GM12874 (cell line): ENCODE data around the gene ZNF140.
A peak's percentile ranks its signal among the peaks of the same experiment; 100 is the strongest.

Experiments
- TF ChIP-seq, protein P1 (sequence below): IDR thresholded peaks from 2 replicates; pipeline ENCODE4 v1.5.1; 2011; ENCODE audit warnings: low read depth, mild to moderate bottlenecking, control low read depth, low read length, moderate library complexity; ENCODE audit not compliant: insufficient read depth

The ZNF140 gene

DNA sequence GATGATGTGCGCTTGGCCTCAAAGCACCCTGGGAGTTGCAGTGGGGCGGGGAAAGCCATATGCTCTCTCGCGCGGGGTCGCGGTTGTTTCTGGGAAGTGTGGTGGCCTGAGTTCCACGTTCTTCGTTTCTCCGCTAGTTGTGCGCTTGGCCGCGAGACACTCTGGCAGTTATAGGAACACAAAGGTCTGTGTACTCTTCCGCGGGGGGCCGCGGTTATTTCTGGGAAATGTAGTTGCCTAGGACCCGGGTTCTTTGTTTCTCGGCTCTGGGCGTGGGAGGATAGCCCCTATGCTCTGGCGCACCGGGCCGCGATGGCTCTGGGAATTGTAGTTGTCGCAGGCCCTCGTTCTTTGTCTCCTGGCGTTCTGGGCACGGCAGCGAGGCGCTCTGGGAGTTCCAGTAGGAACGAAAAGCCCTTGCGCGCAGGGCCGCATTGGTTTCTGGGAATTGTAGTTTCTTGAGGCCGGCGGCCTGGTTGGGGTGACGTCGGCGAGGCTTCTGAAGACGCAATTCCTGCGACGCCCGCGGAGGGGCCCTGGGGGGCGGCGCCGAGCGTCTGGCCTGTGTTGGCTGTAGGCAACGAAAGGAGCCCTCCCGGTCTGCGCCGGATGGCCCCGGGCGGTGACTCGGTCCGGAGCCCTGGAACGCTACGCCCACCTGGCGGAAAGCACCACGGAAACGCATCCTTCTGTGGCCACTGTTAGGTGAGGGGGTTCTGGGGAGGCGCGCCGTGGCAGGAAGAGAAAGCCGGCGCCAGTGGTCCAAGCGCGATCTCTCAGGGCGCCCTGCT, at the start of gene ZNF140:
TSS of gene ZNF140 (plus strand) at position 556 of the 791 bp plus-strand sequence. CDS start 398 bp downstream, outside the sequence.
- TF ChIP-seq, protein P1, sequence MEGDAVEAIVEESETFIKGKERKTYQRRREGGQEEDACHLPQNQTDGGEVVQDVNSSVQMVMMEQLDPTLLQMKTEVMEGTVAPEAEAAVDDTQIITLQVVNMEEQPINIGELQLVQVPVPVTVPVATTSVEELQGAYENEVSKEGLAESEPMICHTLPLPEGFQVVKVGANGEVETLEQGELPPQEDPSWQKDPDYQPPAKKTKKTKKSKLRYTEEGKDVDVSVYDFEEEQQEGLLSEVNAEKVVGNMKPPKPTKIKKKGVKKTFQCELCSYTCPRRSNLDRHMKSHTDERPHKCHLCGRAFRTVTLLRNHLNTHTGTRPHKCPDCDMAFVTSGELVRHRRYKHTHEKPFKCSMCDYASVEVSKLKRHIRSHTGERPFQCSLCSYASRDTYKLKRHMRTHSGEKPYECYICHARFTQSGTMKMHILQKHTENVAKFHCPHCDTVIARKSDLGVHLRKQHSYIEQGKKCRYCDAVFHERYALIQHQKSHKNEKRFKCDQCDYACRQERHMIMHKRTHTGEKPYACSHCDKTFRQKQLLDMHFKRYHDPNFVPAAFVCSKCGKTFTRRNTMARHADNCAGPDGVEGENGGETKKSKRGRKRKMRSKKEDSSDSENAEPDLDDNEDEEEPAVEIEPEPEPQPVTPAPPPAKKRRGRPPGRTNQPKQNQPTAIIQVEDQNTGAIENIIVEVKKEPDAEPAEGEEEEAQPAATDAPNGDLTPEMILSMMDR: peak; percentile 25

DNA sequence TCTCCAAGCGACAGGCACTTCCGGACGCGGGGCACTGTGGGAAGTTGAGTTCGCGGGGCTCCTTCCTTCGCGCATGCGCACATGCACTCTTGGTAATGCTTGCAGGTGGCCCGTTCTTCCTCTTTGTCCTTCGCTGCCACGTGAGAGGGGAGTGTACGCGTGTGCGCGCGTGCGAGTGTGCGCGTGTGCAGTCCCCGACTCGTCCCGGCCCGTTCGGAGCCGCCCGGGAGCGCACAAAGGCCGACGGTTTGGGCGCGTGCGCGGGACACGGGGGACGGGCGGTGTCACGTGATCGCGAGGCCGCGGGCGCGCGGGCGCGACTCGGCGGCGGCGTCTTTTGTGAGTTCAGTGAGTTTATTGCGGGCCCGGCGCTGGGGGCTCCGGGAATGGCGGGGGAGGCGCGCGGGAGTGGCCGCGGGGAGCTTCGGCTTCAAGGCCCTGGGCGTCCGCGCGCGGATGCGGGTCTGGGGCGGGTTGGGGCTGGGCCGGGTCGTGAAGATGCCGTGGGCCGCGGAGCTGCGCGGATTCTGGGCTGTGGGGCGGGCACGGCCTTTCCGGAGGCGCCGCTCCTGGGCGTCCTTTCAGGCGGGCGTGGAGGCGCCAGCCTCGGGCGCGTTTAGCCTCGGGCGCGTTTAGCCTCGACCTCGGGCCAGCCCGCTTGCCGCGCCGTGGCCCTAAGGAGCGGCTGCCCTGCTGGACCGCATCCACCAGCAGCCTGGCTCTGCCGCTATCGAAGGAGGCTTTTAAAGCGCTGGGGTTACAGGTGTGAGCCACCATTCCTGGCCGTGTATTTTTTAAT, 43.3 kb upstream of the ZNF140 start, which contains the start of gene ZNF84:
TSS of gene ZNF84 (plus strand) at position 303 of the 799 bp plus-strand sequence. CDS start 3,959 bp downstream, outside the sequence.
- TF ChIP-seq, protein P1: no peak

DNA sequence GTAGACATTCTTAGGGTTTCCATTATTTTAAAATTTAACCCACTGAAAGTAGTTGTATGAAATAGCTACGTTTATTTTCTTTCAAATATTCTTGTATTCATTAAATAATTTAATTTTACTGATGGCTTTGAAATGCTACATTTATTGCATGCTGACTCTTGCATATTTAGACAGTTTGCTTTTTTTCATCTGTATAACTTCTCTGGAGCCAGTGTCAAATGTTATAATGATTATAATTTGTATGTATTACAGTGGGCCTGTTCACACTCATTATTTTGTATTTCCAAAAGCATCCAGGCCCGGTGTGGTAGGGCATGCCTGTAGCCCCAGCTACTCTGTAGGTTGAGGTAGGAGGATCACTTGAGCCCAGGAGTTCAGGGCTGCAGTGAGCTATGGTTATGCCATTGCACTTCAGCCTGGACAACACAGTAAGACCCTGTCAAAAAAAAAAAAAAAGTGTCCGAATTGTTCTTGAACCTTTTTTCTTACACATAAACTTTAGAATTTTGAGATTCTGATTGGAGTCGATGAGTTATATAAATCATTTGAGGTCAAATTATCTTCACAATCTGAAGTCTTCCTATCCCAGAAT, 42.5 kb upstream of the ZNF140 start:
- TF ChIP-seq, protein P1: no peak

DNA sequence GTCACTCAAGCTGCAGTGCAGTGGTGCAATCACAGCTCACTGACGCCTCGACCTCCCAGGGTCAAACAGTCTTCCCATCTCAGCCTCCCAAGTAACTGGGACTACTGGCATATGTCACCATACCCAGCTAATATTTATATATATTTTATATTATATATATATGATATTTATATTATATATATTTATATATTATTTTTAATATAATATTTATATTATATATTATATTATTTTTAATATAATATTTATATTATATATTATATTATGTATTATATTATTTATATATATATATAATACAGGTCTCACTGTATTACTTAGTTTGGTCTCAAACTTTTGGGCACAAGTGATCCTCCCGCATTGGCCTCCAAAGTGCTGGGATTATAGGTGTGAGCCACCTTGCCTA, 34.0 kb upstream of the ZNF140 start:
- TF ChIP-seq, protein P1: no peak

DNA sequence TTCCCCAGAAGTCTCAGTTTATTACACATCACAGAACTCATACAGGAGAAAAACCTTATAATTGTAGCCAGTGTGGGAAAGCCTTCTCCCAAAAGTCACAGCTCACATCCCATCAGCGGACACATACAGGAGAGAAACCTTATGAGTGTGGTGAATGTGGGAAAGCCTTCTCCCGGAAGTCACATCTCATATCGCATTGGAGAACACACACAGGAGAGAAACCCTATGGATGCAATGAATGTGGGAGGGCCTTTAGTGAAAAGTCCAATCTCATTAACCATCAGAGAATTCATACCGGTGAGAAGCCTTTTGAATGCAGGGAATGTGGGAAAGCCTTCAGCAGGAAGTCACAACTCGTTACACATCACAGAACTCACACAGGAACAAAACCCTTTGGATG, 23.3 kb upstream of the ZNF140 start:
- TF ChIP-seq, protein P1: no peak

DNA sequence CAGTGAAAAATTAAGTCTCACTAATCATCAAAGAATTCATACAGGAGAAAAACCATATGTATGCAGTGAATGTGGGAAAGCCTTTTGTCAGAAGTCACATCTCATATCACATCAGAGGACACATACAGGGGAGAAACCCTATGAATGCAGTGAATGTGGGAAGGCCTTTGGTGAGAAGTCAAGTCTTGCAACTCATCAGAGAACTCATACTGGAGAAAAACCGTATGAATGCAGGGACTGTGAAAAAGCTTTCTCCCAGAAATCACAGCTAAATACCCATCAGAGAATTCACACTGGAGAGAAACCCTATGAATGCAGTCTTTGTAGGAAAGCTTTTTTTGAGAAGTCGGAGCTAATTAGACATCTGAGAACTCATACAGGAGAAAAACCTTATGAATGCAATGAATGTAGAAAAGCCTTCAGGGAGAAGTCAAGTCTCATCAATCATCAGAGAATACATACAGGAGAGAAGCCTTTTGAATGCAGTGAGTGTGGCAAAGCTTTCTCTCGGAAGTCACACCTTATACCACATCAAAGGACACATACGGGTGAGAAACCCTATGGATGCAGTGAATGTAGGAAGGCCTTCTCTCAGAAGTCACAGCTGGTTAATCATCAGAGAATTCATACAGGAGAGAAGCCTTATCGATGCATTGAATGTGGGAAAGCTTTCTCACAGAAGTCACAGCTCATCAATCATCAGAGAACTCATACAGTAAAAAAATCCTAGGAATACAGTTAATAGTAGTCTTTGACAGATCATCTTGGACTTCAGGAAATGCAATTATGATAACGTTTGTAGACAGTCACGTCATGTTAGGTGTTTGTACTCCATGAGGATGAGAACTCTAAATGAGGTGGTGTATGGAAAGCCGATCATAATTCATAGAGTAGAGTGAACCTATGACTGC, 22.3 kb upstream of the ZNF140 start:
- TF ChIP-seq, protein P1: no peak

DNA sequence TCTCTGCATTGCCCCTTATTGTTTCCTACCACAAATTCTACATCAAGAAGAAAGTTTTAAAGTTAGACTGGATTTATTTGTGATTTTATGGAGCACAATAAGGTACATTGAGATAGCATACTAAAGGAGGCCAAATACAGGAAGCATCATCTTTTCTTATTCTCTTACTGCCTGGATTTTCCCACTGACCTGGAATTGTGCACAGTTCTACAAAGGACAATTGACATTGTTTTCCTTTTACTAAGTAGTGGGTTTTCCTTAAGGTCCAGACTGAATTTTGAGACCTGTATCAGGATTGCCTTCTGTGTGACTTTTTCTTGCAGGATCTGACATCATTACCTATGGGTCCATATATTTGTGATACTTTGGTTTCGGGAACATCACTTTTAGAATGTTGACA, 18.8 kb upstream of the ZNF140 start:
- TF ChIP-seq, protein P1: no peak
